Spinal cord (tissue), 10 donors: ENCODE results near the gene ASB18. TPM values are rescaled to one million over a fixed set of nuclear protein-coding genes. Genes with fewer than 3 reads are reported as not detected.
A peak's percentile ranks its signal among the peaks of the same experiment; 100 is the strongest.

Experiments
- DNase-seq, 6 donors: peaks; one replicate each; pipeline versions ENCODE4 v3.0.0 to v3.0.0-alpha.2; 2013 to 2015; ENCODE audit warnings: low spot score in 6 of 6, low read depth in 4 of 6
- H3K27ac ChIP-seq: one replicate; pipeline ENCODE4 v1.5.1; 2013; ENCODE audit warnings: low read depth, low read length, control low read depth
- H3K27me3 ChIP-seq: one replicate; pipeline ENCODE4 v1.6.1; 2013; ENCODE audit warnings: low read length; ENCODE audit not compliant: control insufficient read depth, insufficient read depth
- H3K36me3 ChIP-seq: one replicate; pipeline ENCODE4 v1.6.1; 2013; ENCODE audit warnings: low read length; ENCODE audit not compliant: control insufficient read depth, insufficient read depth
- H3K4me1 ChIP-seq: one replicate; pipeline ENCODE4 v1.6.1; 2013; ENCODE audit warnings: low read length; ENCODE audit not compliant: control insufficient read depth, insufficient read depth
- H3K4me3 ChIP-seq: one replicate; pipeline ENCODE4 v1.5.1; 2013; ENCODE audit warnings: low read depth, low read length, control low read depth
- H3K9me3 ChIP-seq: one replicate; pipeline ENCODE4 v1.6.1; 2013; ENCODE audit warnings: low read length; ENCODE audit not compliant: control insufficient read depth, insufficient read depth
- WGBS: methylation state at CpG from one replicate; pipeline ENCODE4 v1.1.5; 2013; ENCODE audit warnings: missing lambda C conversion rate; ENCODE audit not compliant: insufficient coverage; 5-methylcytosine and 5-hydroxymethylcytosine counted together
- long read RNA-seq, 4 donors: transcript quantifications; one replicate each; lab custom pipeline, GENCODE V29; 2026
- polyA plus RNA-seq, 2 donors: library from polyadenylated mRNA; unstranded; fragments of 120-200 nt; gene quantifications; one replicate each; pipeline ENCODE4 v1.2.1, GENCODE V29; 2013; ENCODE audit not compliant: insufficient read length in 2 of 2
- total RNA-seq, 2 donors: library from RNA; depleted of rRNA in 1 of 2; stranded (reverse); fragments of 120-200 nt in 1 of 2; fragments of >200 nt in 1 of 2; gene quantifications; one replicate each; pipeline versions ENCODE4 v1.2.3 to v1.2.4, GENCODE V29; 2013 to 2014
- donor health status: healthy.

ASB18 gene, protein sequence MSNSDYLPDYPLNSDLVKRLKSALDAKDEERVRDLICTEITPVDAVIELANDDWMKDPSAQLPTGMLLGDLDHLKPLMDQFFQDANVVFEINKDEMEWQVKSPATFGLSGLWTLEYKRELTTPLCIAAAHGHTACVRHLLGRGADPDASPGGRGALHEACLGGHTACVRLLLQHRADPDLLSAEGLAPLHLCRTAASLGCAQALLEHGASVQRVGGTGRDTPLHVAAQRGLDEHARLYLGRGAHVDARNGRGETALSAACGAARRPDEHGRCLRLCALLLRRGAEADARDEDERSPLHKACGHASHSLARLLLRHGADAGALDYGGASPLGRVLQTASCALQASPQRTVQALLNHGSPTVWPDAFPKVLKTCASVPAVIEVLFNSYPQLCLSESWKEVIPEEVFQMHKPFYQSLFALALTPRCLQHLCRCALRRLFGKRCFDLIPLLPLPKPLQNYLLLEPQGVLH
- under 1 TPM; 0.39 to 0.50 TPM for total RNA-seq
- under 1 TPM; 0.06 to 0.84 TPM for polyA plus RNA-seq
- long read RNA-seq, donor 1 = 0 reads
- long read RNA-seq, donor 2 = 0 reads
- long read RNA-seq, donor 3 = 0 reads
- long read RNA-seq, donor 4 = 0 reads

DNA sequence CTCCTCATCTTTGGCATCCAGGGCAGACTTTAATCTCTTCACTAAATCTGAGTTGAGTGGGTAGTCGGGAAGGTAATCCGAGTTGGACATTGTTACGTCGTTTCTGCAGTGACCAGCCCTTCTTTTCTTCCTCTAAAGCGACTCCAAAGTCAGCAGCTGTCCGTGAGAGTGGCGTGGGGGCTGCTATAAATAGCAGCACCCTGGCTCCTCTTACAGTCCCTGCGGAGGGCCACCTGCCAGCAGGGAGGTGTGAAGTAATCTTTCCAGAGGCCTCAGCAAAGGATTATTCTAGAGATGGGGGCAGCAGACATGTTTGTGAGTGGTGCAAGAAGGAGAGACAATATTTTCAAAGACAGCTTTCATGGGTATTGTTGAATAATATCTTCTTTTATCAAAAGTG is at the start of gene ASB18:
Gene ASB18 (minus strand): TSS at position 151 of the 400 bp plus-strand sequence. CDS start 61 bp downstream, at position 90.
- Histone ChIP-seq H3K27me3 (no peaks in the 10 kb centered on the region), H3K4me1 (no peaks in the 10 kb centered on the region), H3K36me3 (no peaks in the 10 kb centered on the region), H3K27ac (no peak within 1 kb of the TSS), H3K4me3 (no peak within 1 kb of the TSS), H3K9me3 (no peaks in the 10 kb centered on the region)
- WGBS = 44% methylated on average over 5 of the region's 8 CpGs
- no peak for DNase-seq

DNA sequence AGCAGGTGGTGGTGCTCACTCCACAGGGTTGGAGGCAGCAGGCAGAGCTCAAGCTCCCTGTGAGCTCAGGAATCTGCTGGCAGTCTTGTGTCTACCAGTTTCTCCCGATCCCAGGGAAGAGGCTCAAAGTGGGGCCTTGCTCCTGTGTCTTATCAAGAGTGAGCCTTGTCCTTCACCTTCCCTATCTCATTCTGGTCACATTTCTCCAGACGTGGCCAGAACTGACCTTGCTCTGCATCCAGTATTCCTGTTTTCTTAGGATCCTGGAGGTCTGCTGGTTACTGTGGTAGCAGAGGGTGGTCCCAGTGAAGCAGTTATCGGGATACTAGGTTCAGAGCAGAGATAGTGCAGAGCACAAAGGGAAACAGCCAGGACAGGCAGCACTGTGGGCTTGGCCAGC is 47.1 kb upstream of the ASB18 start:
- Histone ChIP-seq H3K36me3 (no peaks in the 10 kb centered on the region), H3K4me1 (no peaks in the 10 kb centered on the region), H3K4me3 (no peak overlapping the region), H3K27me3 (no peaks in the 10 kb centered on the region), H3K27ac (no peak overlapping the region), H3K9me3 (peaks cover 5% of the 10 kb centered on the region)
- 87% methylated on average over 3 of the region's 3 CpGs for WGBS
- no peak for DNase-seq

DNA sequence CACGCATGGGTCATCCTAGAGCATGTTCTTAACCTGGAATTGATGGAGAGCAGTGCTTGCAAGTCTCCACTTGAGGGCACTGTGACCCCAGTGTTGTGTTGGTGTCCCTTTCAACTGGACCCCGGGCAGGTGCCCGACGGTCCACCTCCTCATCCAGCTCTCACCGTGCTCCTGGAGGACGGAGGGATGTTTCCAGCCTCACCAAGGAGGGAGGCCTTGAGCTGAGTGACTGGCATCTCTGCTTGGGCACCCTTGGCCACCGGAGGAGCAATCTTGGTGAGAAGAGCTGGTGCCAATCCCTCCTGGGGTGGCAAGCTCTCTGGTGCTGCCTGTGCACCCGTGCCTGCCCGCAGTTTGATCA is 45.4 kb upstream of the ASB18 start:
- Histone ChIP-seq H3K4me1 (no peaks in the 10 kb centered on the region), H3K9me3 (peaks cover 5% of the 10 kb centered on the region), H3K36me3 (no peaks in the 10 kb centered on the region), H3K27me3 (no peaks in the 10 kb centered on the region), H3K27ac (no peak overlapping the region), H3K4me3 (no peak overlapping the region)
- DNase-seq = peak in 1 of 6 donors; percentile 39
- WGBS = 54% methylated on average over 6 of the region's 9 CpGs

DNA sequence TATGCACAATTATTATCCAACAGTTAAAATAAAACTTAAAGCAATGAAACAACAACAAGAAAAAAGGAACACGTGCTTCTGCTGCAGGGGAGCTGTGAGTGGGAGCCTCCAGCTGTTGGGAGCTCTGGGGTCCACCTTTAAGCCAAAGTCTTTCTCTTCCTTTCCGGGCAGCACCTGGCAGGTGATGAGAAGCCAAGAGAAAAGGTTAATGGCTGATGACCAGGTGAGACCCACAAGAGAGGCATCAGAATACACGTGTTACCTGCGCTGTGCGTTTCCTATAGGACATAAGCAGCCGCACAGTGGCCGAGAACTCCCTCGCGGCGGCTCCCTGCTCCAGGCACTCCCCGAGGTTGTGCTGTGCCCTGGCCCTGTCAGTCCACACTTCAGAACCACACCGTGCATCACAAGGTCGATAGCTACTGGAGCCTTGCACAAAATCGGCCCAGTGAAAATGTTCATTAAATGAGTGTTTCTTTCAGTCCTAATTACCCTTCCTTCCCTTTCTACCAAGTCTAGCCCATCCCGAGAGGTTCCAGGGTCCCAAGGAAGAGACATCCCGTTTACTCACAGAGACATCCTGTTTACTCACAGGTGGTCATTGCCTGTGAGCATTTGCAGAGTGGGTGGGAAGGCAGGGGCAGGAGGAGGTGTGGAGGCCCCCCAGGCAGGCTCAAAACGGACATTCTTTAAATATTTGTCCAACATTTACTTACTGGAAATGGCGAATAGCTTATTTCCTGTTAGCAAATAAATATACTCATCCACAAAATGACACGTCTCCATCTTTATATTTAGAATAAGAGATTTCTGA is 44.9 kb upstream of the ASB18 start:
- Histone ChIP-seq H3K27ac (no peak overlapping the region), H3K27me3 (no peaks in the 10 kb centered on the region), H3K4me1 (no peaks in the 10 kb centered on the region), H3K4me3 (no peak overlapping the region), H3K36me3 (no peaks in the 10 kb centered on the region), H3K9me3 (peaks cover 5% of the 10 kb centered on the region)
- 87% methylated on average over 12 of the region's 19 CpGs for WGBS
- no peak for DNase-seq

DNA sequence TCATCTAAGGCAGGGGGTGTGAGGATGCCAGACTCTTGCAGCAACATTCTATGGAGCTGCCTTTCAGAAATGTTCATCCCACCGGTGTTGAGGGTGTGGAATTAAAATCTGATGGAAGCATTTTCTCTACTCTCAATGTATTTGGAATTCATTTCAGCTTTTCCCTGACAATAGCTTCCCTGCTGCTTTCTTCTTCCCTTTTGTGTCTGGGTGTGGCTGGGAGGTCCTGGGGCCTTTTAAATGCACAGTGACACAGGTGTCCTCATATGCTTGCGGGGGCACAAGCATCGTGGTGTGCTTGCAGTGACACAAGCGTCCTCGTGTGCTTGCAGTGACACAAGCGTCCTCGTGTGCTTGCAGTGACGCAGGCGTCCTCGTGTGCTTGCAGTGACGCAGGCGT is 43.4 kb upstream of the ASB18 start:
- no peak for DNase-seq
- 77% methylated on average over 11 of the region's 12 CpGs for WGBS
- no peaks in the 10 kb centered on the region for H3K4me1 ChIP-seq
- no peak overlapping the region for H3K27ac ChIP-seq
- H3K9me3 ChIP-seq = no peaks in the 10 kb centered on the region
- no peak overlapping the region for H3K4me3 ChIP-seq
- H3K27me3 ChIP-seq = no peaks in the 10 kb centered on the region
- H3K36me3 ChIP-seq = no peaks in the 10 kb centered on the region

DNA sequence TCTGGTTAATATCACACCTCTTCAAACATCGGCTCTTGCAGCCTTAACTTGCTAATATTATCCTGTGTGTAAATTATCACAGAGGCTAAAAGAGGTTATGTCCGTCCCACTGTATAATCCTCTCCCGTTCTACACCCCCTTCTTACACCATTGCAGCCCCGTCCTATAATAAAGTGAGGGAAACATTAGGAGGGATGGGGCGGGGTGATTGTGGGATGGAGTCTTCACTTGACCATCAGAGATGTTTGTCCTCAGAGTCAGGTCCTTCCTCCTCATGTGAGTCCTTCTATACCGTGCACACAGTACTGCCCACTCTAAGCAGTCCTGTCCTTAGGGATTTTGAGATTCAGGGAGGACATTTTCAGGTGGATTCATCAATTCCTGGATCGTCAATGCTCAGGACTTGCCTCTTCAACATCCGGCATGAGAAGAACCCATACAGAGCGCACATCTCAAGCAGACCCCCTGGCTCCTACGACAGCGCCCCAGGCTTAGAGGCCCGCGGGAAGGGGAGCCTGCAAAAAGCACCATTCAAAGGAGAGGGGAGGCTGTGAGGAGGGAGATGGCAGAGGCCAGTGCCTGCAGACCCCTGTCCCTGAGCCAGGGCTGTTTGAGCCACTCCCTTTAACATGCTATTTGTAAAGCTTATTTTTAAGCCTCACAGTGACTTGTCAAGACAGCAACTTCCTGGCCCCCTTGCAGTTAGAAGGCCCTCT is 42.8 kb upstream of the ASB18 start:
- H3K27ac ChIP-seq = no peak overlapping the region
- H3K4me1 ChIP-seq = no peaks in the 10 kb centered on the region
- no peaks in the 10 kb centered on the region for H3K36me3 ChIP-seq
- H3K27me3 ChIP-seq = no peaks in the 10 kb centered on the region
- no peaks in the 10 kb centered on the region for H3K9me3 ChIP-seq
- WGBS = 77% methylated on average over 7 of the region's 13 CpGs
- no peak overlapping the region for H3K4me3 ChIP-seq
- no peak for DNase-seq

DNA sequence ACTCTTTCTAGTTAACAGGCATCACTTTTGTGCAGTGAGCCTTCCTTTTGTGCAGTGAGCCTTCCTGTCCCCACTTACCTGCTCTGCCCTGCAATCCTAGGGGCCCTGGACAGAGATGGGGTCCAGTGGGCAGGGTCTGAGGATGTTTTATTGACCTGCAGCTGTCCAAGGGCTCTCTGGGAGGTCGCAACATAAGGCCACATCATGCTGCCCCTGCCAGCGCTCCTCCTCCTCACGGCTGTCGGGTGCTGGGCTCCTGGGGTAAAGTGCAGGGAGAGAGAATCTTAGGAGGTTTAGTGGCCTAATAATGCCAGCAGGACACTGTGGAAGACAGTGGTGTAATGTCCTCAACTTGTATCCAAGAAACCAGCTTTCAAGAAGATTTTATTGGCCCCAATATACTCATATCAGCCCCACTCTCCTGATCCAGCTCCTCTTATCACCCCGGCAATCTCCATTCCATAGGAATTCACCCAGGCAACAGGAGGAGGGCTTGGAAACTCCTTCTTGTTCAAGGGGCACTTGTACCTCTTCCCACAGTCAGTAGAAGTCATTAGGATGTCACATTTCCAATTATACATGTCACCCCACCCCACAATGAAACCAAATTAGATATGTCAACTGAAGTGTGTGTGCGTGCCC is 41.9 kb upstream of the ASB18 start:
- Histone ChIP-seq H3K36me3 (no peaks in the 10 kb centered on the region), H3K27me3 (no peaks in the 10 kb centered on the region), H3K9me3 (no peaks in the 10 kb centered on the region), H3K4me3 (no peak overlapping the region), H3K4me1 (no peaks in the 10 kb centered on the region), H3K27ac (no peak overlapping the region)
- DNase-seq = no peak
- 80% methylated on average over 1 of the region's 6 CpGs for WGBS

DNA sequence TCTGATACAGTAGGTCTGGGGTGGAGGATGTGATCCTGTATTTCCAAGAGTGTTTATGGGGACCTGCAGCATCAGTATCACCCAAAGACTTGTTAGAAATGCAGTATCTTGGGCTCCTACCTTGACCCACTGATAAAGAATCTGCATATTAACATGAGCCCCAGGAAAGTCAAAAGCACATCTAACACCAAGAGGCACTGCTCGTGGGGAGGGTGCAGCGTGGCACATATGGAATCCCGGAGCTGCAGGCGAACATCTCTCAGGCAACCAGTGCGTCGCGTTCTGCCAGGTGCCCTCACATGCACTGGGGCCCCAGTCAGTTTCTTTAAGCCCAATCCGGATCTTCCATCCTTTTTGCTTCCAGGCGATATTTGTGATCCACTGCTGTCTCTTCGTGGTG is 41.3 kb upstream of the ASB18 start:
- no peaks in the 10 kb centered on the region for H3K36me3 ChIP-seq
- no peak overlapping the region for H3K27ac ChIP-seq
- H3K27me3 ChIP-seq = no peaks in the 10 kb centered on the region
- H3K9me3 ChIP-seq = no peaks in the 10 kb centered on the region
- H3K4me3 ChIP-seq = no peak overlapping the region
- no peak for DNase-seq
- WGBS = 77% methylated on average over 9 of the region's 10 CpGs
- no peaks in the 10 kb centered on the region for H3K4me1 ChIP-seq

DNA sequence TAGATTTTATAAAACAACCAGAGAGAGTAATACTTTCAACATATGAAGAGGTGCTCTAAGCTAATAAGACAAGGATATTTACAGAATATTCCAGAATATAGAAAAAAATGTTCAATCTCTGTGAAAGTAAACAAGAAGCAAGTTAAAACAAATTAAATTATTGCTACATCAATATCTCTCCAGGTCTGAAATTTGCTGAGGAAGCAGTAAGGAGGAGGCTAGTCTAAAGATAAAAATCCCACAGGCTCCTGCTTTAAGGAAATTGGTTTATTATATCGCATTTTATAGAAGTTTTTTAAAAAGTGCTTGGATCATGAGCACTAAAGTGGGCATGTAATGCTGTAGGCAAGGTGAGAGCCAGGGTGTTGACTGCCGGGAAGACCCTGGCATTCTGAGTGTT is 39.7 kb upstream of the ASB18 start:
- 100% methylated on average over 2 of the region's 2 CpGs for WGBS
- no peak overlapping the region for H3K27ac ChIP-seq
- H3K36me3 ChIP-seq = no peaks in the 10 kb centered on the region
- H3K4me1 ChIP-seq = peaks cover 2% of the 10 kb centered on the region
- H3K27me3 ChIP-seq = no peaks in the 10 kb centered on the region
- no peak for DNase-seq
- no peaks in the 10 kb centered on the region for H3K9me3 ChIP-seq
- no peak overlapping the region for H3K4me3 ChIP-seq
